Erythroblast (primary cell): Measurements from ENCODE around the gene LSR.

ENCODE experiments used
- DNase-seq, 2 experiments: peaks; one replicate each; lab custom pipeline; 2025; lab: John Stamatoyannopoulos, UW
- GATA1 ChIP-seq: IDR thresholded peaks from 2 replicates; pipeline ENCODE4 v1.6.1; 2011; ENCODE audit warnings: low read depth, mild to moderate bottlenecking, control low read depth, low read length, moderate library complexity
- POLR2A ChIP-seq: IDR thresholded peaks from 2 replicates; pipeline ENCODE4 v1.6.1; 2011; ENCODE audit warnings: mild to moderate bottlenecking, low read length

LSR gene

GRCh38 chr19:35288331-35288730 is 39.5 kb downstream of the LSR start:
- TF ChIP-seq GATA1 (no peak), POLR2A (no peak)
- DNase-seq, result no peak

- no peak for DNase-seq
- TF ChIP-seq GATA1, result no peak
- TF ChIP-seq POLR2A, result no peak
Measured at GRCh38 chr19:35288906-35289305, 40.1 kb downstream of the LSR start.

- TF ChIP-seq GATA1 (no peak), POLR2A (no peak)
- no peak for DNase-seq
Measured at GRCh38 chr19:35290381-35291127, 41.8 kb downstream of the LSR start.

- no peak for DNase-seq
- no peak for TF ChIP-seq GATA1
- TF ChIP-seq POLR2A, result no peak
Measured at GRCh38 chr19:35291259-35291658, 42.5 kb downstream of the LSR start.

- DNase-seq, result no peak
Measured at GRCh38 chr19:35291916-35292315, 43.1 kb downstream of the LSR start, which contains the start of gene MAG. MAG (plus strand) TSS chr19:35292161; CDS start chr19:35295409, 3,248 bp downstream.

GRCh38 chr19:35292421-35293362 is 43.9 kb downstream of the LSR start:
- TF ChIP-seq GATA1, result no peak
- no peak for TF ChIP-seq POLR2A
- no peak for DNase-seq

More at GRCh38 chr19:35291916-35292315, 43.1 kb downstream of the LSR start, which contains the start of gene MAG:
- TF ChIP-seq POLR2A, result no peak
- no peak for TF ChIP-seq GATA1

GRCh38 chr19:35293363-35293739 is 44.5 kb downstream of the LSR start:
- DNase-seq, result no peak
- TF ChIP-seq GATA1 (no peak), POLR2A (no peak)

- TF ChIP-seq POLR2A (no peak), GATA1 (no peak)
- no peak for DNase-seq
Measured at GRCh38 chr19:35293808-35294207, 45.0 kb downstream of the LSR start.

GRCh38 chr19:35294328-35294727 is 45.5 kb downstream of the LSR start:
- no peak for DNase-seq
- TF ChIP-seq POLR2A (no peak), GATA1 (no peak)

GRCh38 chr19:35294859-35295791 is 46.3 kb downstream of the LSR start:
- TF ChIP-seq GATA1, result no peak
- no peak for TF ChIP-seq POLR2A
- no peak for DNase-seq

- TF ChIP-seq GATA1 (no peak), POLR2A (no peak)
- no peak for DNase-seq
Measured at GRCh38 chr19:35295792-35296462, 47.1 kb downstream of the LSR start.
